NCI-H1105 (cell line): Measurements from ENCODE around the gene NACC2.

Source experiments
- DNase-seq: peaks from one replicate; lab custom pipeline; 2025; lab: John Stamatoyannopoulos, UW

The NACC2 gene

GRCh38 chr9:135957431-135957830 lies 137.7 kb downstream of the NACC2 start:
- DNase-seq: no peak

DNA sequence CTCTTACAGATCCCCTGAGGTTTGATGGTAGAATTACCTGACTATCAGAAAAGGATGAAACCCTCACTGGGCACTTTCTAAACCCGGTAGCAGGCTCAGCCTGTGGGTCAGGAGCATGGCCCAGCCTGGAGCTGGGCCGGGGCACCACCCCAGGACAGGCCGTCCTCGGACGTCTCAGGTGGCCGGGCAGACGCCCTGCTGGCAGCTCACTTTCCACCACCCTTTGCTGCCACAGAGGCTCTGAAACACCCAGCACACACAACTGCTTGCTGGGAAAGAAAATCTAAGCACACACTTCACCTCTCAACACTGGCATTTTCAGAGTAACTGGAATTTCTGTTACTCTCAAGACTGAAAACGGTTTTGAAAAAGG lies 138.3 kb downstream of the NACC2 start:
- no peak for DNase-seq
